Esophagus mucosa (tissue), 1 donor: ENCODE results near the gene CAB39. TPM values are rescaled to one million over a fixed set of nuclear protein-coding genes. Genes with fewer than 3 reads are reported as not detected.

ENCODE experiments used
- ATAC-seq: fragments of 200-7000 bp; cut with Tn5 transposase; one replicate; pipeline ENCODE4 v1.9.1; 2020
- total RNA-seq: library from RNA; stranded (reverse); gene quantifications from one replicate; pipeline ENCODE4 v1.2.4, GENCODE V29; 2023
- donor health status: DM: yes; HTN: yes; CAD: no.

The CAB39 gene
- total RNA-seq, 1 donor from 2014 or later: 50.8 TPM

DNA sequence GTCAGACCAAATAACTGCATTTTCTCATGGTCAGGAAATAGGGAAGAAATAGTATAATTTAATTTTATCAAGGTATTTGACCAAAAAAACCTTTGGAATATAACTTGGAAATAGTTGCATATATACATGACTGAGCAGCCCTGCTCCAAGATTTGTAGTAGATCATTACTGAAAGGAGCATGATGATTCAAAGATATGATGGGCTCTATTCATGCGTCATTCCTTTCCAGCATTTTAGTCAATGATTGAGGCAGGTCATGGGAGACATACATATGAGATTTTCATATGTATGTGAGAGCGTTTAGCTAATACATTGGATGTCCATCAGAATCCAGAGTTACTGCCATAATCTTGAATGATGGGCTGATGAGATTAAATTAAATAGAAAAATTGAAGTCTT lies 74.5 kb downstream of the CAB39 start:
- no peak for ATAC-seq

DNA sequence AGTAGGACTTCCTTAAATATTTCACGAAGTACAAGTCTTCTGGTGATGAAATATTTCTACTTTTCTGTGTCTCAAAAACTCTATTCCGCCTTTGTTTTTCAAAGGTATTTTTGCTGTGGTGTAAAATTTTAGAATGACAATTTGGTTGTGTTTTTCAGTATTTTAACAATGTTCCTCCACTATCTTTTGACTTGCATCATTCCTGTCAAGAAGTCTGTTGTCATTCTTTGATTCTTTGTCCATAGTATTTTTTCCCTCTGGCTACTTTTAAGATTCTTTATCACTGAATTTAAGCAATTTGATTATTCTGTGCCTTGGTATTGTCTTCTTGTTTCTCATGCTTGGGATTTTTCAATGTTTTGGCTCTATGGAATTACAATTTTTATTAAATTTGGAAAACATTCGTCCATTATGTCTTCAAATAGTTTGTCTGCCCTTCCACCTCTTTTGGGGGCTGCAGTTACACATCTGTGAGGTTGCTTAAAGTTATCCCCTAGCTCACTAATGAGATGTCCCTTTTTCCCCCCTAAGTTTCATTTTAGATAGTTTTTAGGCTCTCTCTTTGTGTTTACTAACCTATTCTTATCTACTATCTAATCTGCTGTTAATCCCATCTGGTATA lies 76.0 kb downstream of the CAB39 start:
- no peak for ATAC-seq

DNA sequence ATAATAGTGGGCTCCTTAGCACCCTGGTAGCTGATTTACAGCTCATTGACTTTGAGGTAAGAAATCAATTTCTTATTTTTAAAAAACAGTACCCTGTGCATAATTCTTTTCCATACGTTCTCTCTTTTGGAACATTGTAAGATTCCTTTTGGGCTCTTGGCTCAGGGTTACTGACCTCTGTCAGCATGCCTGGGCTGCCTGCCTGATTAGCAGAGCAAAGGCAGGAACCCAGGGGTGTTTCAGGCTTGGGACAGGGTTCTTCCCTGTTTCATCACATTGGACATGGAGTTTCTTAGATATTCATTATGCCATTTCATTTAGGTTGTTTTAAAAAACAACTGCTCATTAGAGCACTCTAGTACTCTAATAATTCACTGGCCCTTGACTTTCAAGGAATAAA lies 78.3 kb downstream of the CAB39 start:
- ATAC-seq: no peak

DNA sequence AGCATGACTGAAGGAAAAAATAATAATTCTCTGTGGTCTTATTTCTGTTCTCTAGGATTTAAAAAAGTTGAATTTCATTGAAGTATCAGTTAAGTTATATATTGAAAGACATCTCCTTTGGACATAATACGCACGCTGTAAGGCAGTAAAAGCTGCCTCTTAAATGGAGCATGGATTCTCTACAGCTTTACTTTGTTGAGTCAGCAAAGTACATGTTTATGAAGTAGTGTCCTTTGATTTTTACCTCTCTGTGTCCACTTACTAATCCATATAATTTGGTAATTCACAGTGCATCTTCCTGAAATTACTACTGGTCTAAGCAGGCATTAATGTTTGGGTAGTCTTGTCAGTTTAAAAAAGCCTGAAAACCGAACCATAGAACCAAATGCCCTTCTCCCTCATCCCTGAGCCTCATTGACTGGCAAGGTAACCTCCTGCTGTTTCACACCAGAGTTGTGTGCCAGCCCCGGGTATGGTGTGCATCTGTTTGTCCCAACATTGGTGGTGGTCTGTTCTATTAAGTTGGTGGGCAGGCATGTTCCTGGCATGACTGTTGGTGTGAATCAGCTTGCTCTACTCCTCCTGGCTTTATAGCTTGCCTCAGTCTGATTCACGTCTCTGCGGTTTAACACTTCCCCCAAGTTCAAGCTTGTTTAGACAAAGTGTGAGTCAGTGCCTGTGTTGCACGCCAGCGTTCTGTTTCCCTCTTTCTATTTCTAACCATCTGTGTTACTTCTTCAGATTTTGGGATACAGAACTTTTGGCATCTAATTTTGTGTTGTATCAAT lies 81.1 kb downstream of the CAB39 start:
- peak; percentile 94 for ATAC-seq

DNA sequence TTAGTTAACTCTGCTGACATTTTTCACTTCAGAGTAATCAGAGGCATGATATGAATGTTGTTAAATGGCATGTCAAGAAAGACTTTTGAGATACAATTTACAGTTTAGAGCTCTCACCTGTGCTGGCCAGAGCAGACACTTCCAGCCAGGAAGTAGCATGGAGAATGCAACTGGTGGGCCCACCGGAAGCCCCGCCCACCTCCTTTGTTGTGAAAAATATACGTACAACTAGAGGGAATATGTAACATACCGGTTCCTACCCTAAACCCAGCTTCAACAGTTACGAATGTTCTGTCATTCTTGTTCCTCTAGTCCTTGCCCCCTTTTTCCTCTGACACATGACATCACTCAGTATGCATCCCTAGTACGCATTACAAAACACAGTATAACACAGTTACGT lies 81.9 kb downstream of the CAB39 start:
- peak; percentile 12 for ATAC-seq

DNA sequence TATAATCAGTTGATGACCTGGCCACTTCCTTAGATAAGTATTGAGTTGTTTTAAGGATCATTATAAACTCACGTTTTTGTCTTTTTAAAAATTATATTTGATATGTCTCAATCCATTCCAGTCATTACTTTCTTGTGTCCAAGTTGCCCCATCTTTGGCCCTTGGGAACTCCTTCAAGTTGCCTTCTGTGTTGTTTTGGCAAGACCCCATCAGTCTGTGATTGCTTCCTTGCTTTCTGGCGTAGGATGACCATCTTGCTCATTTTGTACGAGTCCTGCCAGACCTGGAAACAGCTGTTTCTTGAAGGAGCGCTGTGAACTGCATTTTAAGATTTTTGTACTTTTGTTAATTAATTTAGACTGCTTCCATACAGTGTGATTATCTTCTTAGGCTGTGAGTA lies 83.2 kb downstream of the CAB39 start:
- no peak for ATAC-seq

DNA sequence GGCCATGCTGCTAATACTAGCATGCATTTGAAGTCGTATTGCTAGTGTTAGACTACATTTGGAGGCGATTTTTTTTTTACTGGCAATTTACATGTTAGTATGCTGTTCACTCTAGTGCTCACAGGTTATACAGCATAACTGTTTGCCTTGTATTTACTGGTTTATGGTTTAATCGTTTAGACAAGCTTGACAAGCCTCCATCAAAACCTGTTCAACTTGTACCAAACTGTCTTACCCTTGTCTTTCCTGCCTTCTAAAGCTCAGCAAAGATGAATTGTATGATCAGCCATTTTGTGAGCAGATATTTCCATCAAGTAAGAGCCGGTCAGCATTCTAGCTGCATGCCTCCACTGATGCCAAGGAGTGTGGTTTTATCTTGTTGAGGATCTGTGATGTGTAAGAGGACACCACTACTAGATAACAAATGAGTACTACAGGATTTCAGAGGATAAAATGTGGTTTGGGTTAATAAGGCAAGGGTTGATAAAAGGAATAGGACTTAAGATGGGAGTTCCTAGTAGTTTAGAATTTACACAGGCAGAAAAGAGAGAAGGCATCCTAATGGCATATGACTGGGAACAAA lies 83.7 kb downstream of the CAB39 start:
- ATAC-seq: peak; percentile 73

DNA sequence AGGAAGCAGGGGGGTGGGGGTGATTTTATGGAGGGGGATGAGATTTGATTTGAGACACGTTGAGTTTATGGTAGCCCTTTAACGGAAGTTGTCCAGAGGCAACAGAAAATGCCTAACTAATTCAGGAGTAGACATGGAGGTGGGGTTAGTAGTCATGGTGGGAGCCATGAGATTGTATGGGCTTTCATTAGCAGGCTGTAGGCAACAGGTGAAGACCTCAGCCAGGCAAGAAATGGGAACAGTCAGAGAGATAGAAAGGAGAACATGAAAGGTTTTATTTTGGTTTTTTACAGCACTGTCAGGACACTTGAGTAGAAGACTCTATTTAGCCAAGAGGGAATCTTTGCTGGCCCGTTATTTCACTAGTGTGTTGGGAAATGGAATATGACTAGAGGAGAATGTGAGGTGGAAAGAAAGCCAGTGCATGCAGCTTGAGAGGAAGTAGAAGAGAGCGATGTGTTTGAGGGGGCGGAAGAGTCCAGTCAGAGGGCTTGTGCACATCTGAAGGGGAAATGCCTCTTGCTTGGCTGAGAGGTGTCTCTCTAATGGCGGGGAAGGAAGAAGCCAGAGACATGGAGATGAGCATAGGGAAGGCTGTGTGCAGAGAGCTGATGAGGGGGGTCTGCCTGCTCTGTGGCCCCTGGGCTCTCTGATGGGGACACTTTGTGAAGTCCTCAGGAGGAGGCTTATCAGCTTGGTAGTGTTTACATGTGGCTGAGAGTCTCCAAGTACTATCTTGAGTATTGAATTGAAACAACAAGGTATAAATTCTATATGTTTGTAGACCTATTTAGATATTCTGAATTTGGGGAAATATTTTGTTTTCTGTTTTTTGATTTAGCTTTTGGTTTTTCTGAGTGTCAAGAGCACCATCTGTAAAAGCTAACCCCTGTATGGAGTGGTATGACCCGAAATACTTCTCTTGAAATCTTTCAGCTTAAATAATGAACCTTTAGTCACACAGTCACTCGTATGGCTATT lies 85.2 kb downstream of the CAB39 start:
- no peak for ATAC-seq

DNA sequence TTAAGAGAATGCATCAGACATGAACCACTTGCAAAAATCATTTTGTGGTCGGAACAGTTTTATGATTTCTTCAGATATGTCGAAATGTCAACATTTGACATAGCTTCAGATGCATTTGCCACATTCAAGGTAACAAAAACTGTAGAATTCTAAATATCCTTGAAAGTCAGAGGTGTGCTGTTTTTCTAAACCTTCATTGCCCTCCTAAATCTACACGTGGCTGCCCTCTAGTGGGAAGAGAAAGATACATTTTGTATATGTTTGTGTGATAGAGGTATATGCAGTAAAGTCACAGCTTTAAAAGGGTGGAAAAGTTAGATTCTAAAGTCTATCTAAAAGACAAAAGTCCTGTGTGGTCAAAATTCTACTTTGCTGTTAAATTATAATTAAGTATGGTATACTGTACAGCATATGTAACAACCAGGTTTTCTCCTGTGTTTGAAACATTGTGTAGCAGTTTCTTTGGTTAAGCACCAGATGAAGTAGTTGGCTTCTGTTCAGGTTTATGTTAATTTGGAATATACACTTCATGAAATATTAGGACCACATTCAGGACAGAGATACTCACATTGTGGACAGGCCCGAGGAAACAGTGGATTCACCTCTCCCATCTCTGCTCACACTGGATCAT lies 86.2 kb downstream of the CAB39 start:
- ATAC-seq: no peak

DNA sequence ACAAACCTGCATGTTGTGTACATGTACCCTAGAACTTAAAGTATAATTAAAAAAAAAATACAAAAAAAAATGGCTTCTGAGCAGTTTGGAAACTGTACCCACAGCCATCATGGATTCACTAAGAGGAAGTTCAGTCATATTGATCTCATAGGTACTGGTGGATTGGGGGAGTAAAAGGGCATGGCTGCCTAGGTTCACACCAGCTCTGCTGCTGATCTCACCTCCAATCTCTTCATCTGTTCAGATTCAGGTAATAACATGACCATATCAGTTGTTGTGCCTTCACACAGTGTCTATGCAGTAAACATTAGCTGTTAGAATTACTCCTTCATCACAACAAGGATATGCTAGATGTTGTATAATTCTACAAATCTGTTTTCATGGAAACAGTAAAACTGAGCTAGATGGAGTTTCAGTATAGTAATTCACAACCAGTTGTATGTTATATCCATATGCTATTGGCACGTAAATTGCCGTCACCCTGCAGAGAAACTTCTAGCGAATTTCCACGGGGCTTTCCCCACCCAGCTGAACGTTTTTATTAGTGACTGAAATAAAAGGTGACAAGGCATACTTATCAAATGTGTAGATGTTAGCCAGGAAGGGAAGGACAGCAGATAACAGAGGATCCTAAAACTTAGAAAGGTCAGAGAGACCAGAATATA lies 92.8 kb downstream of the CAB39 start:
- ATAC-seq: no peak

DNA sequence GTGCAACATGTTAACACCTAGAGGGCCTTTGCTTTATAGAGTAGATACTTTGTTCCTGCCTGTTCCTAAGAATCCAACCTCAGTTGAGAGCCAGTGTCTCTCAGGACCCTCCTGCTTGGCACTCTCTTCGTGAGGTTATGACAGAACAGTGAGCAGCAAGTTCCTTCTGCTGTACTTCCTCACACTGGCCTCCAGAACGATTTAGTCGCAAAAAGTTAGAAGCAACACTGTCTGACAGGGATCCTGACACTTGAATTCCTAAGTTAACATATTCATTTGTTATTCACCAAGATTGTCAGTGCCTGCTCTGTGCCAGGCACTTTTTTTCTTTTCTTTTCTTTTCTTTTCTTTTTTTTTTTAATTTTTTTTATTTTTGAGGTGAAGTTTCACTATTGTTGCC lies 95.1 kb downstream of the CAB39 start:
- no peak for ATAC-seq

DNA sequence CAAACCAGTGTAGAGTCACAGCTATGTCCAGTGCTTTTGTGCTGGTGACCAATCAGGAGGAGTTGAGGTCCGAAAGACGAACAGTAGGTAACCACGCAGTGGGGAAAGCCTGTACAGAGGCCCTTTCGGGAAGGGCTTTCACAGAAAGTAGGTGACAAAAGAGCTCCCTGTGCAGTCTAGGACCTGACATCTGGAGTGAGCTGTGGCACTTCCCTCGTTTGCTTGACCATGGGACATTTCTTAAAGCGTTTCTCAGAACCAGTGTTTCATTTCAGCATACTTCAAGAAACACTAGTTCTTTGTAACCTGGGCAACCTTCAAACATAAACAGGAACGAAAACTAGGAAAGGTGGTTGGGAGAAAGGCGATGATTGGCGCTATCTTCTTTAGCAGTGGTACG lies 96.4 kb downstream of the CAB39 start:
- ATAC-seq: no peak

DNA sequence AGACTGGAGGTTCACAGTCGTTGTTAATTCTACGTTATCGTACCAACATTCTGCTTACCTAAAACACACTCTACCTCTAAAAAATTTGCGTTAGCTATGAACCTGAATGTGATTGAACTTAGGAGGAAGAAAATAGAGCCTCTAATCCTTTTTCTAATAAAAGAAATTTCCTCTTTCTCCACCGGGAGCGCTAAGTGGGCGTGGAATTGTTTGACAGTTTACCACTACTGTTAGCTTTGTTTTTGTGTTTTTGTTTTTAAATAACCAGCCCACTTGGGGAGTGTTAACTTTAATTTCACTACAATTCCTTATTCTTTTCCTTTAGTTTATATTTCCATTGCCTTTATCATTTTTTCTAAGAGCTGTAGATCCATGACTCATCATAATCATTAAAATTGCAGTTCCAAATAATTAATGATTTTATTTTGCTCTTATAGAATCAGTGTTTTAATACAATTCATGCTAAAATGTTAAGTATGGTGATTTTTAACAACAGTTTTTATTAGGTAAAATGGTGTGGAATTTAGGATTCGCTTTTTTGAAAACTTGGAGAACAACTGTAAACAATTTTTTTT lies 97.1 kb downstream of the CAB39 start:
- no peak for ATAC-seq

DNA sequence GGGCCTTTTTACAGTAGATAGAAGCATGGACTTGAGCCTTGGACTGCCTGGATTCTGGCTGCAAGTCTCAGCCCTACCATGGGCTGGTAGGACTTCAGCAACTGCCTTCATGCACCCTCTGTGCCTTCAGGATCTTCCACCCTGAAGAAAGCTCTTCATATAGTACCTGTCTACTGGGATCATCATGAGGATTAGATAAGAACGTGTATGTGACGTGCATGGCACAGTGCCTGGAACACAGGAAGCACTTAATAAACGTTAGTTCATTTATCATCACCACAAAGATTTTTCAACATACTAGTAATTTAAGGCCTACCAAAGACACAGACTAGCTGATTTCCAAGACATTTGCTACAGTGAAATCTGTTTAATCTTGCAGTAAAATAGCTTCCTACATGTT lies 98.9 kb downstream of the CAB39 start:
- ATAC-seq: no peak

DNA sequence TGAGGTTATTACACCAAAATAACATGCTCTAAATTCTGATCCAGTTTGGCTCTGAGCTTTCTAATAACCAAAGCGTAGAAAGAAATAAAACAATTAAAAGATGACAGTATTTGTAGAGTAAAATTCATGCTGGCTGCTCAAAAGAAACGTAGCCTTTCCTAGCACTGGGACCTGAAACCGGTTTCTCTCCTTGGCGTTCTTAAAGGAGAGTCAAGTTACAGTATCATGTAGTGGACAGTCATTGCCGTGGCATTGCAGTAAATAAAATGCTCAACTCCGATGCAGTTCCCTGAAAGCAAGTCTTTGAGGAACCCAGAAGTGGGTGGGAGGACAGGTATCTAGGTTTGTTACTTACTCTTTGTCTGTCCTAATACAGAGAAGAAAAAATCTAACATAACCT lies 99.4 kb downstream of the CAB39 start:
- no peak for ATAC-seq

DNA sequence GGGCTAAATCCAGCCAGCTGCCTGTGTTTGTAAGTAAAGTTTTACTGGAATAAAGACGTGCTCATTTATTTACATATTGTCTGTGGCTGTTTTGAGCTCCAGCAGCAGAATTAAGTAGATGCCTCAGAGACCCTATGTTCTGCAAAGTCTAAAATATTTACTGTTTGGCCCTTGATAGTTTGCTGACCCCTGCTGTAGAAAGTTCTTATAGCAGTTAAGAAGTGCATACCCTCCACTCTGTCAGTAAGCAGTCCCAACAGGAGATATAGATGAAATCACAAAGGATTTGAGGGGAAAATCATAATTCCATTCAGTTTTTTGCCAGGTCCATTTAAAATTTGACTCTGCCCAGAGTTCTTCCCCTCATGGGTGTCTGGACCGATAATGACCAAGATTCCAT lies 102.0 kb downstream of the CAB39 start:
- no peak for ATAC-seq

DNA sequence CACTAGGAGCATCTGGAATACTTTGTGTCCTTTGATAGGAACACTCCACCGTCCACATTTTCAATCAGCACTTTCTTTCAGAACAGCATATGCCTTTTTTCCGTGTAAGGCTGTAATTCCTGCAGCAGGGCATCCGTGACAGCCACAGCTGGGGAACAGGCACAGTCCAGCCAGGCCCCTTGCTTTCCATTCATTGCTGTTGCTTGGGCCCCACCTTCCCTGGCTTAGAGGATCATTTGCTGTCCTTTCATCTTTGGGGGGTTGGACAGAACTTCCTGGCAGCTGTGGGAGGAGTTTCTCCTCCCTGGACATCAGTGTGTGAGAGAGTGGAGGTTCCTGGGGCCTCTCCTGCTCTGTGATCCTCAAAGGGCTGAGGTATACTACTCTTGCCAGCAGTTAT lies 102.4 kb downstream of the CAB39 start:
- ATAC-seq: no peak

DNA sequence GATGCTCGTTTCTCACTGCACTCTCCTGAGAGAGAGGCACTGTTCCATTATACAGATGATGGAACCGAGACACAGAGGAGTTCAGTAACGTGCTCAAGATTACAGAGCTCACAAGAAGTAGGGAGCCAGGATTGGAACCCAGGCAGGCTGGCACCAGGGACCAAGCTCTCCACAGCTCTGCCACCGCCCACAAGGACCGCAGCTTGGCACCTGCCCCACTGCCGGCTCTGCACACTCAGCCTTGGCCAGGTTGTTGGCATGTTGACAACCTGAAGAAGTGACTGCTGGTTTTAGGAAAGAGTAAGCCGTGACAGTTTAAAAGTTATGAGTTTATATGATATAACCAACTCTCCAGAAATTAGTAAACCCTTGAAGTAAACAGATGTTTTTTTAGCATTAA lies 104.1 kb downstream of the CAB39 start:
- no peak for ATAC-seq

DNA sequence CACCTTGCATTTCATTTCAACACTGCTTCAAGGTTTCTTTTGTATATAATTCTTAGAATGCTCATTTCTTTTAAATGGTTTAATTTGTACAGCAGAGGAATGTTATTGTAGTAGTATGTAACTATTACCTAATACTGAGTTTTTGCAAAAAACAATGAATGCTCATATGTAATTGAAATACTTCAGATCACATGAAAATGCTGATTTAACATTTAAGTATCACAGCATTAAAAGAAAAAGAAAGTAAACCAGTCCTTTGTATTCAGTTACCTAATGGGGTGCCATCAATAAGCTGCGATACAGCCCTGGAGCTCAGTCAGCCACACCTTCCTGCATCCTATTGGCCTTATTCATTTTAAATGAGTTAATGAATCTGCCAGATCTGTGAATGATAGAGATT lies 106.8 kb downstream of the CAB39 start:
- no peak for ATAC-seq

DNA sequence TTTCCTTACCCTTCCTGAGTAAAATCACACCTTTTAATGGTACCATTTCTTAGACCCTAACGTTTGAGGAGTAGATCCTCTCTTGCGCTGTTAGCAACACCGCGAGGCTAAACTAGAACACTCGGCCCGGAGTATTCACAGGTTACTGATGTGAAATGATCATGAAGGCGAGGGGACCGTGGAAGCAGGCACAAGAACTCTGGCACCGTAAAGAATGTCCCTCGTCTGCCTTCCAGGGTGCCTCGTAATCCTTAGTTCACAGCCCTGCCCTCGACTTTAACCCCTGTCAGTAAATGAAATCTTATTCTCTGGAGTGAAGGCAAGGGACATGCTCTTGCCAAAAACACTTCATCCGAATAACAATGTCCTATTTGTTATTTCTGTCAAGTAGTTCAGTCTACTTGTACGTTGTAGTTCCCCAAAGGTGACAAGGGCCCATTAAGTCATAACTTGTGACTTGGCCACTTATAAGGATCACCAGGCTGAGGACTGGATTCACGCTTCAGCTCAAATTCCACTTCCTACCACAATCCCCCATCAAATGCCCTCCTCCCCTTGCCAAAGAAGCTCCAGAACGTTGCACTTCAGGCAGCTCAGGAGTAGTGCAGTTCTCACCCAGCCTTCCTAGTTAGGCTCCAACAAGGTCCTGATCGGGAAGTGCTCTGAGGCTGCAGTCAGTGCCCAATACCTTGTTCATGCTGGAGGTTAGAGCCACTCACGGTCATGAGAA lies 108.8 kb downstream of the CAB39 start:
- no peak for ATAC-seq

DNA sequence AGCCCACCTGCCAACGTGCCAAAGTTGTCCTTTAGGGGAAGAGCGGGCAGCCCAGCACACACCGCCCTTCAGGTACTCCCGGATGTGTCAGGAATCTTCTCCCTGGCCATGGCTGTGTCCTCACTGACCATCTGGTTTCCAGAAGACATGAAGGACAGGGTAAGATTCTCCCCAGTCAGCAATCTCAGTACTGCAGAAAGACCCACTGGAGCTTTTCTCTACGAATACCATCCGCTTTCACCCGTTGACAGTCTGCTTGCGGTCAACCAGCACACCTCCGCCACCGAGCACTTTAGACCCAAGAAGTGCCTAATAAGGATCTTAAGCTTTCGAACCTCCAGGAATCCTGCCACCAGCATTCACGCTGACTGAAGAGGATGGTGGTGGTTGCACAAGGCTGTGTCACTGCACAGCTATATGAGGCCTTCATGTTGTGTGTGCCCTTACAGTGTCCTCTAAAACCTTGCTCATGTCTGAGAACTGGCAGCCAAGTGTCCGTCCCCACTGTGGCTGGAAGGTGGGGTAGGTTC lies 109.4 kb downstream of the CAB39 start:
- ATAC-seq: no peak
